Activated T-cell treated with anti-CD3 and anti-CD28 coated beads, Interleukin-2, amount 50 U/mL, for 24 hours (primary cell): Measurements from ENCODE around the gene CCS.
A peak's percentile ranks its signal among the peaks of the same experiment; 100 is the strongest.

Source experiments
- DNase-seq: peaks from one replicate; pipeline ENCODE4 v3.0.0-alpha.2; 2020
- H3K27ac Mint-ChIP-seq: 2 replicates; pipeline ENCODE4 v1.8.0; 2020; ENCODE audit warnings: mild to moderate bottlenecking, mixed read lengths
- H3K27me3 Mint-ChIP-seq: 2 replicates; pipeline ENCODE4 v1.8.0; 2020; ENCODE audit warnings: mixed read lengths
- H3K36me3 Mint-ChIP-seq: 2 replicates; pipeline ENCODE4 v1.8.0; 2020; ENCODE audit warnings: low read depth, mixed read lengths
- H3K4me1 Mint-ChIP-seq: 2 replicates; pipeline ENCODE4 v1.8.0; 2020; ENCODE audit warnings: low read depth, mixed read lengths
- H3K4me3 Mint-ChIP-seq: 2 replicates; pipeline ENCODE4 v1.8.0; 2020; ENCODE audit warnings: mild to moderate bottlenecking, moderate library complexity, mixed read lengths
- H3K9me3 Mint-ChIP-seq: 2 replicates; pipeline ENCODE4 v1.8.0; 2020; ENCODE audit warnings: mixed read lengths

The CCS gene

DNA sequence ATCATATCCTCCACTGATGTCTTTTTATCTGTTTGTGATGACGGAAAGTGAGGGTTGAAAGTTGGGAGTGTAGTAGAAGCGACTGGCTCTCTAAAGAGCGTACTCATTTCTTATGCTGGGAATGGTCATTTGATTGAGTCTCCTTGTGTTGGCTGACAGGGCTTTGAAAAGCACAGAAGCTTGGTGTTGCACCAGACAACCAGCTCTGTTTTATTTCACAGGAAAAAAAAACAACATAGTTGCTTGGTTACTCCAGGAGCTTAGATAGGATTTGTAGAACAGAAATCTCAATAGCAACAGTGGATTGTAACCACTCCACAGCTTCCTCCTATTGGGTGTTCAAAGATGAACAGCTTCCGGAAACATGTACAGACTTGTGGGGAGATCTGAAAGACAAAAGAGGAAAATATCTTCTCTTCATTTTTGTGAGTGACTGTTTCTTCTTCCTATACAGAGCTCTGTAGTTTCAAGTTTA, 26.1 kb downstream of the CCS start:
- Mint-ChIP-seq H3K4me3 (peak overlapping the region; percentile 99), H3K9me3 (no peaks in the 10 kb centered on the region), H3K36me3 (peaks cover 87% of the 10 kb centered on the region), H3K27ac (peak overlapping the region; percentile 100), H3K4me1 (peaks cover 65% of the 10 kb centered on the region), H3K27me3 (no peaks in the 10 kb centered on the region)
- no peak for DNase-seq

GRCh38 chr11:66624450-66624849, 31.5 kb downstream of the CCS start:
- Mint-ChIP-seq H3K9me3 (no peaks in the 10 kb centered on the region), H3K27me3 (no peaks in the 10 kb centered on the region), H3K27ac (peak overlapping the region; percentile 50), H3K4me1 (peaks cover 81% of the 10 kb centered on the region), H3K4me3 (no peak overlapping the region), H3K36me3 (peaks cover 97% of the 10 kb centered on the region)
- no peak for DNase-seq

DNA sequence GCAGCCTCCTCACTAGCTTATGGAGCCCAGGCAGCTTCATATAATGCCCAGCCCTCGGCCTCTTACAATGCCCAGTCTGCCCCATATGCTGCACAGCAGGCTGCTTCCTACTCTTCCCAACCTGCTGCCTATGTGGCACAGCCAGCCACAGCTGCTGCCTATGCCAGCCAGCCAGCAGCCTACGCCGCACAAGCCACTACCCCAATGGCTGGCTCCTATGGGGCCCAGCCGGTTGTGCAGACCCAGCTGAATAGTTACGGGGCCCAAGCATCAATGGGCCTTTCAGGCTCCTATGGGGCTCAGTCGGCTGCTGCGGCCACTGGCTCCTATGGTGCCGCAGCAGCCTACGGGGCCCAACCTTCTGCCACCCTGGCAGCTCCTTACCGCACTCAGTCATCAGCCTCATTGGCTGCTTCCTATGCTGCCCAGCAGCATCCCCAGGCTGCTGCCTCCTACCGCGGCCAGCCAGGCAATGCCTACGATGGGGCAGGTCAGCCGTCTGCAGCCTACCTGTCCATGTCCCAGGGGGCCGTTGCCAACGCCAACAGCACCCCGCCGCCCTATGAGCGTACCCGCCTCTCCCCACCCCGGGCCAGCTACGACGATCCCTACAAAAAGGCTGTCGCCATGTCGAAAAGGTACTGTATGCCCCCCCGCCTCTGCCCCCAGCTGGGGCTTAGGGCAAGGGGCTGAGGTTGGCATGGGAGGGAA, 32.2 kb downstream of the CCS start:
- H3K4me3 Mint-ChIP-seq = no peak overlapping the region
- DNase-seq = no peak
- H3K27me3 Mint-ChIP-seq = no peaks in the 10 kb centered on the region
- no peaks in the 10 kb centered on the region for H3K9me3 Mint-ChIP-seq
- H3K4me1 Mint-ChIP-seq = peaks cover 82% of the 10 kb centered on the region
- peak overlapping the region; percentile 50 for H3K27ac Mint-ChIP-seq
- peaks cover 99% of the 10 kb centered on the region for H3K36me3 Mint-ChIP-seq

DNA sequence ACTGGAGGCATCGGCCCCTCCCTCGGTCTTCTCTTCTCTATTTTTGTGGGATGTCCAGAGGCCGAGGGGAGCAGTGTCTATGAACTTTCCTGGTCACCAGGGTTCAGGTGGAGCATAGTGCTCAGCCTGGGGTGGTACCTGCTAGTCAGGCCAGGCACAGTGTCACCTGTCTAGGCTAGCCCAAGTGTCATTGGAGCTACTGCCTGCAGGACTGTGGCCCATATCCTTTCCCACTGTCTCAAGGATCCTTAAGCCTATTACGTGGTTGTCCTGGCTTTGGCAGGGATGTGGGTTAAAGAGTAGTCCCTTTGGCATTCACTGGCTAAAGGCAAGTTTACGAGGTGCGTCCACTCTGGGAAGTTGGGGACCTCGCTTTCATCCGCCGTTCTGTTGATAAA, 32.8 kb downstream of the CCS start:
- no peak overlapping the region for H3K4me3 Mint-ChIP-seq
- no peak for DNase-seq
- H3K27me3 Mint-ChIP-seq = no peaks in the 10 kb centered on the region
- H3K27ac Mint-ChIP-seq = peak overlapping the region; percentile 11
- peaks cover 98% of the 10 kb centered on the region for H3K36me3 Mint-ChIP-seq
- H3K9me3 Mint-ChIP-seq = no peaks in the 10 kb centered on the region
- peaks cover 78% of the 10 kb centered on the region for H3K4me1 Mint-ChIP-seq

- H3K27ac Mint-ChIP-seq = peak overlapping the region; percentile 30
- H3K4me1 Mint-ChIP-seq = peaks cover 73% of the 10 kb centered on the region
- H3K27me3 Mint-ChIP-seq = no peaks in the 10 kb centered on the region
- H3K9me3 Mint-ChIP-seq = no peaks in the 10 kb centered on the region
- no peak overlapping the region for H3K4me3 Mint-ChIP-seq
- peaks cover 95% of the 10 kb centered on the region for H3K36me3 Mint-ChIP-seq
- DNase-seq = no peak
These were observed 33.4 kb downstream of the CCS start for GRCh38 chr11:66626382-66626781.

GRCh38 chr11:66626926-66627325, 33.9 kb downstream of the CCS start:
- Mint-ChIP-seq H3K36me3 (peaks cover 95% of the 10 kb centered on the region), H3K27me3 (no peaks in the 10 kb centered on the region), H3K27ac (peak overlapping the region; percentile 62), H3K9me3 (no peaks in the 10 kb centered on the region), H3K4me3 (no peak overlapping the region), H3K4me1 (peaks cover 70% of the 10 kb centered on the region)
- no peak for DNase-seq

DNA sequence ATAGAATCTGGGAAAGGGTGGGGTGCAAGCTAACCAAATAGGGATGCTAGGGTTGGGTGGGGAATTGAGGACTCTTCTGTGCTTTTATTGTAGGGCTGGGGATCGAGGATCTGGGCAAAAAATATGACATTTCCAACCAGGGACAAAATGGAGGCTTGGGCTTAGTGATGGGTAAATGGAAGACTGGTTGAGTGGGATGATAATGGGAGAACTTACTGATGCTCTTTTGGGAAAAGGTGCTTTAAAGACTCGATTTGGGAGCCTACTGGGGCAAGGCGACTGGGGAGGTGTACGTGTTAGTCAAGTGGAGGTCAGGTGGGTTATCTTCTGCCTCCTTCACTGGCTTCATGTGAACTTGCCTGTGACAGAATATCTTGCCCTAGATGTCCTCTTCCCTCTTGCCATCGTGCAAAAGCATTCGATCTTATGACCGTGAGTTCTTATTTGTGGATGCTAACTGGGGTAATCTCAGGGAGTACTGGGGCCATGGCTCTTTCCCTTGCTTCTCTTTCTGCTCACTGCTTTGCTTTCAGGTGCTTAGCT, 35.1 kb downstream of the CCS start:
- H3K27ac Mint-ChIP-seq = peak overlapping the region; percentile 64
- no peak overlapping the region for H3K4me3 Mint-ChIP-seq
- DNase-seq = no peak
- no peaks in the 10 kb centered on the region for H3K27me3 Mint-ChIP-seq
- H3K36me3 Mint-ChIP-seq = peaks cover 95% of the 10 kb centered on the region
- no peaks in the 10 kb centered on the region for H3K9me3 Mint-ChIP-seq
- peaks cover 64% of the 10 kb centered on the region for H3K4me1 Mint-ChIP-seq

DNA sequence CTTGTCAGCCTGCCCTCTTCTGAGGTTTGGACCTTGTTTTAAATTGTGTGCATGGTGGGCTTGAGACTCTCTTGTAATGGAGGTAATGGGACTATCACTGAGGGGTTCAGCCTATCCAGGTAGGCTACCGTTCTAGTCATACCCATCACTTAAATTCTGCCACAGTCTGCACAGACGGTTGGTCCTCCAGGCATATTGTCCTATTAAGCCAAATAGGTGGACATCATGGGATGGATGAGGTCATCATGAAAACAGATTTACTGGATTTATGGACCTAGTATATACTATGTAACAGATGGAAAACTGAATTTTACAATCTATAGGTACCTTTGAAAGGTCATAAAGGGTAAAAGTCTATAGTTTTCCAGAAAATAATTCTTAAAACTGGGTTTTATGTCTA, 36.4 kb downstream of the CCS start:
- Mint-ChIP-seq H3K4me3 (no peak overlapping the region), H3K4me1 (peaks cover 58% of the 10 kb centered on the region), H3K9me3 (no peaks in the 10 kb centered on the region), H3K27ac (peak overlapping the region; percentile 63), H3K36me3 (peaks cover 94% of the 10 kb centered on the region), H3K27me3 (no peaks in the 10 kb centered on the region)
- no peak for DNase-seq

GRCh38 chr11:66631883-66632282, 38.9 kb downstream of the CCS start:
- DNase-seq = no peak
- no peak overlapping the region for H3K4me3 Mint-ChIP-seq
- peaks cover 89% of the 10 kb centered on the region for H3K36me3 Mint-ChIP-seq
- H3K27me3 Mint-ChIP-seq = no peaks in the 10 kb centered on the region
- peaks cover 58% of the 10 kb centered on the region for H3K4me1 Mint-ChIP-seq
- peak overlapping the region; percentile 60 for H3K27ac Mint-ChIP-seq
- no peaks in the 10 kb centered on the region for H3K9me3 Mint-ChIP-seq

GRCh38 chr11:66632952-66633351, 40.0 kb downstream of the CCS start:
- Mint-ChIP-seq H3K36me3 (peaks cover 88% of the 10 kb centered on the region), H3K4me1 (peaks cover 57% of the 10 kb centered on the region), H3K27me3 (no peaks in the 10 kb centered on the region), H3K9me3 (no peaks in the 10 kb centered on the region), H3K4me3 (no peak overlapping the region), H3K27ac (no peak overlapping the region)
- no peak for DNase-seq

DNA sequence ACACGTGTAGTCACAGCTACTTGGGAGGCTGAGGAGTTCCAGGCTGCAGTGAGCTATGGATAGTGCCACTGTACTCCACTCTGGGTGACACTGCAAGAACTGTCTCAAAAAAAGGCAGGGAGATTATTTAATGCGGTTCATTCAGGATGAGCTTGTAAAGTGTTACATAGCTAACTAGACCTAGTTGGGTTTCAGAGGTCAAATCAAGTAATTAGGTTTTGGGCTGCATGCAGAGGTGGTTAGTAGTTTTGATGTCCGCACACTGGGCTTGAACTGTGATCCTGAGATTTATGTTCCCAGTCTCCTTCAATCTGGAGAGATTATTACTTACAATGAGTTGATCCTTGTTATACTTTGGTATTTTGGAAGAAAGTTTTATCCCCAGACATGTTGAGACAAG, 43.4 kb downstream of the CCS start:
- peaks cover 60% of the 10 kb centered on the region for H3K4me1 Mint-ChIP-seq

GRCh38 chr11:66637557-66638176, 44.7 kb downstream of the CCS start:
- Mint-ChIP-seq H3K27me3 (no peaks in the 10 kb centered on the region), H3K9me3 (no peaks in the 10 kb centered on the region), H3K36me3 (peaks cover 91% of the 10 kb centered on the region), H3K4me1 (peaks cover 66% of the 10 kb centered on the region), H3K4me3 (peak overlapping the region; percentile 96), H3K27ac (peak overlapping the region; percentile 98)
- no peak for DNase-seq

More for the DNA sequence above, 43.4 kb downstream of the CCS start:
- peak overlapping the region; percentile 98 for H3K27ac Mint-ChIP-seq
- no peak for DNase-seq
- H3K36me3 Mint-ChIP-seq = peaks cover 91% of the 10 kb centered on the region
- no peaks in the 10 kb centered on the region for H3K27me3 Mint-ChIP-seq
- no peak overlapping the region for H3K4me3 Mint-ChIP-seq
- H3K9me3 Mint-ChIP-seq = no peaks in the 10 kb centered on the region

DNA sequence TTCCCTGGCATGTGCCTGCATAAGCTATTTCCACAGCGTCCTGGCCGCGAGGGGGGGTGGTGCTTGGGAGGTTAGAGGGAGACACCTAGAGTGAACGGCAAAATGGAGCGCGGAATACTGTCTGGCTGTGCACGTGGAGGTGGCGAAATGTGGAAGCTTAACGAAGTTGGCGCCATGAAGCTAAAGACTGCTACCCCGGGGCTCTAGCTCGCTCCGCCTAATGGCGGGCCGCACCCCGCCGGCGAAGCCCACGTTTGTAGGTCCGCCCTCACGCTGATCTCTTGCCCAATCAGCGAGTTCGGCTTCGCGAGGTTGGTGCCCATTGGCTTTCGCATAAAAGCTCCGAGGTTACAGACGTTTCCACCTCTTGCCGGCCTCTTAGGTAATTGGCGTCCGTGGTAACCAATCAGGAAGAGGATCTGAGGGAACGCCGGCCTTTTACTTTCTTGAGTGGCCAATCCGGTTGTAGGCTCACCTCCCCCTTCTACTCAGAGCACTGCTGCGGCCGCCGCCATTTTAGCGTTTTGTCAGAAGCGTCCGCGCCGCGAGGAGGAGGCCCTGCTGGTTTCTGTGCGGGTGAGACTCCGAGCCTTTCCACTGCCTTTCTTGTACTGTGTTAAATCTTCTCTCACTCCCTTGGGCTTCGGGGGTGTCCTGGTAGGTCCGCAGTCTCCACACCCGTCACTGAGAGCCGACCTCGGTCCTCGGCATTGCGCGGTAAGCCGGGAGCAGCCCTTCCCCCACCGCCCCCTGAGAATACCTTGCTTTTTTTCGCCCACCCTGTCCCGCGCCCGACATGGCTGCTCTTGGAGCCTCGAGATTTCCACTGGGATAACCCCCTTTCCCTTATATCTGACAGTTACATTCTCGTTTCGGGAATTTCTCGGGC, 45.4 kb downstream of the CCS start, which contains the start of gene RBM4:
RBM4 (plus strand) TSS at position 527 of the 889 bp plus-strand sequence. CDS start 1,009 bp downstream, outside the sequence.
- Mint-ChIP-seq H3K27ac (peak within 1 kb of the TSS; percentile 98), H3K27me3 (no peaks in the 10 kb centered on the region), H3K4me1 (peaks cover 71% of the 10 kb centered on the region), H3K4me3 (peak within 1 kb of the TSS; percentile 96), H3K36me3 (peaks cover 91% of the 10 kb centered on the region), H3K9me3 (no peaks in the 10 kb centered on the region)
- DNase-seq = peak; percentile 90

GRCh38 chr11:66639066-66639813, 46.3 kb downstream of the CCS start:
- peak overlapping the region; percentile 98 for H3K27ac Mint-ChIP-seq
- peak; percentile 31 for DNase-seq
- no peaks in the 10 kb centered on the region for H3K27me3 Mint-ChIP-seq
- H3K9me3 Mint-ChIP-seq = no peaks in the 10 kb centered on the region
- H3K4me3 Mint-ChIP-seq = peak overlapping the region; percentile 96
- peaks cover 92% of the 10 kb centered on the region for H3K36me3 Mint-ChIP-seq
- H3K4me1 Mint-ChIP-seq = peaks cover 77% of the 10 kb centered on the region
